GM18526 (cell line): ENCODE data around the gene ARPC2.
A peak's percentile ranks its signal among the peaks of the same experiment; 100 is the strongest.

Experiments used
- POLR2A ChIP-seq: IDR thresholded peaks from 3 replicates; pipeline ENCODE4 v1.6.1; 2011; ENCODE audit not compliant: insufficient read length; ENCODE audit errors: extremely low read depth

ARPC2 gene

DNA sequence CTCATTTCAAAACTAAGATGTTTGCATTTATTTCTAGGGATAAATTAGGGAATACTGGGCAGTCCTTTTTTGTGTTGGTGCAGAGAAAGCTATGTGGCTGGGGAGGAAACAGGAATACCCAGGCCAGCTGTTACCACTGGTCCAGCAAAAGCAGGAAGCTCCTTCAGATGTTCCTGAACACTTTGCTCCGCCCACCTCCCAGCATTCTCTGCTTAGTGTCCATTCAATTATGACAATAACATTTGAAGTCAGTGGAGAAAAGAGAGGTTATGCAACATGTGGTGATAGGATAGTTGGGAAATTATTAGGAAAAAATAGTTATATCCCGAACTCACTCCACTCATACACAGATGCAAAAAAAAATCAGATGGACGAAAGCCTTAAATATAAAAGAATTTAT is 22.1 kb upstream of the ARPC2 start:
- TF ChIP-seq POLR2A: no peak

GRCh38 chr2:218196974-218197373 is 20.0 kb upstream of the ARPC2 start:
- TF ChIP-seq POLR2A: no peak

GRCh38 chr2:218202266-218202665 is 14.7 kb upstream of the ARPC2 start:
- no peak for TF ChIP-seq POLR2A

DNA sequence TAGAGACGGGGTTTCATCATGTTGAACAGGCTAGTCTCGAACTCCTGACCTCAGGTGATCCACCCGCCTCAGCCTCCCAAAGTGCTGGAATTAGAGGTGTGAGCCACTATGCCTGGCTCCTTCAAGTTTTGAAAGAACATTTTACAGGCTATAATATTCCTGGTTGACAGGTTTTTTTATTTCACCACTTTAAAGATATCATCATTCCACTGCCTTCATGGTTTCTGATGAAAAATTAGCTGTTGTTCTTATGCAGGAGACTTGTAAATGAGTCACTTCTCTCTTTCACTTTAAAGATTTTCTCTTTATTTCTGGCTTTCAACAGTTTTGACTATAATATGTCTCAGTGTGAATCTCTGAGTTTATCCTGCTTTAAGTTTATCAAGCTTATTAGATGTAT is 7.9 kb upstream of the ARPC2 start:
- TF ChIP-seq POLR2A: no peak

DNA sequence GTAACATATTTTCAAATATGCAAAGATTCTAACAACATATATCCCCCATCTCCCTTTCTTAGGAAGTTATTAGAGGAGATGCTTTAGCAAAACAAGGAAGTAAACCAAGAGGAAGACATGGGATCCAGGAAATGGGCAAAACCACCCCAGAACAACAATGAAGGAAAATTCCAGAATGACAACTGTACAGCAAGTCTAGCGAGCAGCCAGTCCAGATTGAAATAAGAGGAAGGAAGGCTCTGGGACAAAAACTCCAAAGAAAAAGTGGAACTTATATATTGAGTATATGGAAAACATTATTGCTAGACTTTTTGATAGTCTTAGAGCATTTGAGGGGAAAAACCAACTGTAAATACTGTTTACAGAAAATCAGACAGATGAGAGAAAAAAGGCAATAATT is 2.9 kb upstream of the ARPC2 start:
- TF ChIP-seq POLR2A: no peak

- no peak for TF ChIP-seq POLR2A
Measured at GRCh38 chr2:218216336-218216673, 684 bp upstream of the ARPC2 start.

DNA sequence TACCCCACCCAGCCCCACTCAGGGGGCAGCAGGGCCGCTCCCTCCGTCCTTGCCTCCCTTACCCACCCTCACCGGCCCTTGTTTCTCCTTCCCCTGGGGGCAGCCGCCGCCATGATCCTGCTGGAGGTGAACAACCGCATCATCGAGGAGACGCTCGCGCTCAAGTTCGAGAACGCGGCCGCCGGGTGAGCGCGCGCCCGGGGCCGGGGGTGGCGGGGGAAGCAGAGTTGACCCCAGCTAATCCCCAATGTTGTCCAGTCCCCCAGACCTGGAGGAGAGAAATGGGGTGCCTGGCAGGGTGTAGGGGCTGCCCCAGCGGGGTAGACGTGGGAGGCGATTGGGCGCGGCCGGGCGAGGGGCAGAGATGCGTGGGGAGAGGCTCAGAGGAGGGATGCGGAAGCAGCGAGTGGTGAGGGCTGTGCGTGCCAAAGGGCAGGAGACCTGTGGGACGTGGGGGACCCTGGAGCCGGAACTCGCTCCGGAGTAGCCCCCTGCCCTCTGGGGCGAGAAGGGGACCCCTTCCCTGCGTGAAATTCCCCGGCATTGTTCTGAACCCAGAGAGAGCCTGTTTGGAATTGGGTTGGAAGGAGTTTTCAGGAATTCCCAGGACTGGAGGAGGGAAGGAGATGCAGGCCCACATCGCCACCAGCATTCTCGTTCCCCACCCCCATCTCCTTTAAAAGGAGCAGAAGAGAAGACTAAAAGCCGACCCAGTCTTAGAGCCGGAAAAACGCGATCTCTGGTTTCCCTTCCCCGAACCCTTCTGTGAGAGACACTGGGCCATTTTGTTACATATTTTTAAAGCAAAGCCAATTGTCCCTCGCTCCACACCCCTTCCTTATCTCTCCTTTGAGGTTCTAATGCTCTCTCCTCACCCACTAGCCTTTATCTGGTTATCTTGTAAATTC is 625 bp downstream of the ARPC2 start:
- TF ChIP-seq POLR2A: peak; percentile 41

- peak; percentile 13 for TF ChIP-seq POLR2A
Measured at GRCh38 chr2:218218268-218219185, 1.5 kb downstream of the ARPC2 start.

GRCh38 chr2:218219934-218220333 is 2.9 kb downstream of the ARPC2 start:
- no peak for TF ChIP-seq POLR2A

GRCh38 chr2:218221000-218221399 is 4.0 kb downstream of the ARPC2 start:
- TF ChIP-seq POLR2A: no peak

- TF ChIP-seq POLR2A: no peak
Measured at GRCh38 chr2:218223046-218223445, 6.1 kb downstream of the ARPC2 start.

GRCh38 chr2:218224186-218224585 is 7.2 kb downstream of the ARPC2 start:
- no peak for TF ChIP-seq POLR2A

DNA sequence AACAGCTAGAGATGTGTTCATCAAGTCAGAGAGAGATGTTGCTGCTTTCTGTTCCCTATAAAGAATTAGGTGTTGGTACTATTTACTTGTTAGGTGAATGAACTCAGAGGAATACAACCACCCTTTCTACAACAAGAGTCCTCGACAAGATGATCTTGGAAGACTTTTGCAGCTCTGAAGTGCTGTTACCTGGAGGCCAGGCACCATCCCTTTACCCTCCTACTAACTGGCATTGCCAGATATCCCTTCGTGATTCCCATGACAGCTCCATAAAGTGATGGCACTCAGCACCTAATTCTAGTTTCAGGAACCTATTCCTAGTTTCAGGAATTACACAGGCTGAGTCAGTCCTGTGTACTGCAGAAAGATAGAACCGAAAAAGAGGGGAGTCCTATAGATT is 9.9 kb downstream of the ARPC2 start:
- no peak for TF ChIP-seq POLR2A

DNA sequence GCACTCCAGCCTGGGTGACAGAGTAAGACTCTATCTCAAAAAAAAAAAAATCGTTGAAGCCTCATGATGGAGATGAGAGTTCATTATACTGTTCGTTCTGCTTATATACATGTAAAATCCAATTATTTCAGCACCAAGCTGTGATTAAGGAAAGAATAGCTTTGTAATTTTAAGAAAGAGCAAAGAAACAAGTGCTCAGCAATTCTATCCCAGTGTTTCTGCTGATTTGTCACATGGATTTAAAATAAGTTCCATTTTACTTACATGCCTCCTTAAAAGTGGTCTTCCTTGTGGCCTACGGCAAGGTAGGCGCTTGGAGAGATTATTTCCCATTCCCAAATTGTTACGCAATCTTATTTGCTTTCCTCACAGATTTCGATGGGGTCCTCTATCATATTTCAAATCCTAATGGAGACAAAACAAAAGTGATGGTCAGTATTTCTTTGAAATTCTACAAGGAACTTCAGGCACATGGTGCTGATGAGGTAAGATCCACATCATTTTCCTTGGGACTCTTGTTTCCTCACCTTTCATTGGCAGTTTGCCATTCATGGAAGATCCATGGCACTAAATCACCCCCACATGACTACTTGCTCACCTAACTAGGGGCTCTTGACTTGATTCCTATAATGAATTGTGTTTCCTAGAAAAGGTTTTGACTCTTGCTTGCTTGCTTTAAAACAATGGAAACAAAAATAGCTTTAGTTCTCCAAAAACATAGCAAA is 11.5 kb downstream of the ARPC2 start:
- TF ChIP-seq POLR2A: no peak

GRCh38 chr2:218229239-218229638 is 12.2 kb downstream of the ARPC2 start:
- TF ChIP-seq POLR2A: no peak
